Activated gamma-delta T cell (primary cell): Measurements from ENCODE around the gene SLC25A15.
"Not testable (repeated sequence)": the region's sequence is repeated elsewhere in the genome, so short reads cannot be mapped to it uniquely, and the experiment has no call there.

Experiments used
- DNase-seq: peaks from one replicate; lab custom pipeline; 2025; lab: John Stamatoyannopoulos, UW

Gene SLC25A15

DNA sequence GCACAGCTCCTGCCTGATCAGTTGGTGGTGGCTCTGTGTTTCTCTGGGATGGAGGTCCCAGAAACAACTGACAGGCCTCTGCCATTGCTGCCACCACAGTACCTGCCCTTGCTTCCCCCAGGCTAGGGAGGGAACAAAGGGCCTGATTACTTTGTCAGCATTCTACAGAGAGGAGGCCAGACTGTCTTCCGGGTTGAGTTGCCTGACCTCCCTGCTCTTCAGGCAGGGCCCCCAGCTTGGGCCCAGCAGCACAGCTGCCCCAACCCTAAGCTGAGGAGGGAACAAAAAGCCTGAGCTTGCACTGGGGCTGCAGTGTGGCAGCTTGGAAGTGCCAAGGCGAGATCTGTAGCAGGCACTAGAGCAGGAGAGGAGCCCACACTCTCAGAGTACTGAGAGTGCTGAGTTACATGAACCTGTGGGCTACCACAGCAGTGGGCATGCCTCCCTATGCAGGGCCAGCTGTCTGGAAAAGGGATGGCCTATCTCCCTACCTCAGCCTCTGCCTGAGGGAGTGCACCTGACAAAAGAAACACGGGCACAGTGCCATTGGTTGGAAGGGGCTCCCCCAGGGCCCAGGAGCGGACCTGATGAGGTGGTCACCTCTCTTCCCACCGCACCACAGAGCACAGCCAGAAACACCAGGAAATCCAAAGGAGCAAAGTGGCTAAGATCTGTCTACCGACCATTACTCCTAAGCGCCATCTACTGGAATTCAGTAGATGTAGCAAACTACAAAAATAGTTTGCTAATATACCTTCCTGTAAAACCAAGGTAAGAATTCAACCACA, 24.4 kb downstream of the SLC25A15 start:
- DNase-seq, result no peak

DNA sequence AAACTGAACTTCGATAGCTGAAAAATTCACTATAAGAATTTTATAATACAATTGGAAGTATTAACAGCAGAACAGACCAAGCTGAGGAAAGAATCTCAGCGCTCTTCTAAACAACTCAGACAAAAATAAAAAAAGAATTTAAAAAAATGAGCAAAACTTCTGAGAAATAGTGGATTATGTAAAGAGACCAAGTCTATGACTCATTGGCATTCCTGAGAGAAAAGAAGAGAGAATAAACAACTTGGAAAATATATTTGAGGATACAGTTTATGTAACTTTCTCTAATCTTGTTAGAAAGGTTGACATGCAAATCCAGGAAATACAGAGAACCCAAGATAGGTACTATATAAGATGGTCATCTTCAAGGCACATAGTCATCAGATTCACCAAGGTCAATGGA, 25.4 kb downstream of the SLC25A15 start:
- DNase-seq, result no peak

DNA sequence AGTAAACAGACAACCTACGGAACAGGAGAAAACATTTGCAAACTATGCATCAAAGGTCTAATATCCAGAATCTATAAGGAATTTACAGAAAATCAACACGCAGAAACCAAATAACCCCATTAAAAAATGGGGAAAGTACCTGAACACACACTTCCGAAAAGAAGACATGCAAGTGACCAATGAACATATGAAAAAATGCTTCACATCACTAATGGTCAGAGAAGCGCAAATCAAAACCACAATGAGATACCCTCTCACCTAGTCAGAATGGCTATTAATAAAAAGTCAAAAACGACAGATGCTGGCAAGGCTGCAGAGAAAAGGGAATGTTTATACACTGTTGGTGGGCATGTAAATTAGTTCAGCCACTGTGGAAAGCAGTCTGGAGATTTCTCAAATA, 29.5 kb downstream of the SLC25A15 start:
- no peak for DNase-seq

DNA sequence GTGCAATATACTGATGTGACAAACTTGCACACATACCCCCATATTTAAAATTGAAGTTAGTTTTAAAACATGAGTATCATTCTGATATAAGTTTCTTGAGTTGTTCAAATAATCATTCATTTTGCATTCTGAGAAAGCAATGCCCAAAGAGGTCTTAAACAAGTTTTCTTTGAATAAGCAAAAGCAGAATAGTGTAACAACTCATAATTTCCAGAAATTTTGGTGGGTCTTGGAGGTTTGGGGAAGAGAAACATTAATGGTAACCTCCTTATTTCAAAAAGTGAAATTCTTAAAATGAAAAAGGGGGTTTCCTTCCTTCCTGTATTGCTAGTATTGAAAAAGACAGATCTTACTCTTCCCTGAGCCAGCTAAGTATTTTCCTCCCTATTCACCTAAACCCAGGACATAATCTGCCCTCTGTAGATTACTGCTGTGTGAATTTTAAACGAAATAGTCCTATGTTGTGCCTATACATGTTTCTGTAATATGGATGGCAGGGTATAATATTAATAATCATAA, 30.4 kb downstream of the SLC25A15 start:
- DNase-seq, result no peak

DNA sequence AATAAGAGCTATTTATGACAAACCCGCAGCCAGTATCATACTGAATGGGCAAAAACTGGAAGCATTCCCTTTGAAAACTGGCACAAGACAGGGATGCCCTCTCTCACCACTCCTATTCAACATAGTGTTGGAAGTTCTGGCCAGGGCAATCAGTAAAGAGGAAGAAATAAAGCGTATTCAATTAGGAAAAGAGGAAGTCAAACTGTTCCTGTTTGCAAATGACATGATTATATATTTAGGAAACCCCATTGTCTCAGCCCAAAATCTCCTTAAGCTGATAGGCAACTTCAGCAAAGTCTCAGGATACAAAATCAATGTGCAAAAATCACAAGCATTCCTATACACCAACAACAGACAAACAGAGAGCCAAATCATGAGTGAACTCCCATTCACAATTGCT, 50.3 kb downstream of the SLC25A15 start:
- not testable (repeated sequence) for DNase-seq

DNA sequence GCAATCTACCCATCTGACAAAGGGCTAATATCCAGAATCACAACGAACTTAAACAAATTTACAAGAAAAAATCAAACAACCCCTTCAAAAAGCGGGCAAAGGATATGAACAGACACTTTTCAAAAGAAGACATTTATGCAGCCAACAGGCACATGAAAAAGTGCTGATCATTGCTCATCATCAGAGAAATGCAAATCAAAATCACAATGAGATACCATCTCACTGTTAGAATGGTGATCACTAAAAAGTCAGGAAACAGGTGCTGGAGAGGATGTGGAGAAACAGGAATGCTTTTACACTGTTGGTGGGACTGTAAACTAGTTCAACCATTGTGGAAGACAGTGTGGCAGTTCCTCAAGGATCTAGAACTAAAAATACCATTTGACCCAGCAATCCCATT, 51.5 kb downstream of the SLC25A15 start:
- not testable (repeated sequence) for DNase-seq
